Right atrium auricular region (tissue), 2 donors: ENCODE data around the gene MTURN. TPM values are rescaled to one million over a fixed set of nuclear protein-coding genes. Genes with fewer than 3 reads are reported as not detected.
"Not testable (repeated sequence)": the region's sequence is repeated elsewhere in the genome, so short reads cannot be mapped to it uniquely, and the experiment has no call there.

Experiments used
- DNase-seq: peaks from one replicate; pipeline ENCODE4 v3.0.0-alpha.2; 2019; ENCODE audit warnings: low spot score
- H3K27ac ChIP-seq, 2 donors: fragments of 200-600 bp; sonication (generic); 1 replicate in 1 of 2; 2 replicates in 1 of 2; pipeline ENCODE4 v1.5.1; 2016 to 2019
- H3K27me3 ChIP-seq, 2 donors: fragments of 200-600 bp; sonication (generic); one replicate each; pipeline versions ENCODE4 v1.5.1 to v1.6.0; 2017 to 2019
- H3K36me3 ChIP-seq: fragments of 200-600 bp; sonication (generic); one replicate; pipeline ENCODE4 v1.5.1; 2016
- H3K4me1 ChIP-seq, 2 donors: fragments of 200-600 bp; sonication (generic); one replicate each; pipeline versions ENCODE4 v1.5.1 to v1.6.0; 2017 to 2019
- H3K4me3 ChIP-seq, 2 donors: fragments of 200-600 bp; sonication (generic); 1 replicate in 1 of 2; 2 replicates in 1 of 2; pipeline ENCODE4 v1.5.1; 2017 to 2019; ENCODE audit warnings: mild to moderate bottlenecking in 1 of 2, moderate library complexity in 1 of 2
- H3K9me3 ChIP-seq, 2 donors: fragments of 200-600 bp; sonication (generic); one replicate each; pipeline ENCODE4 v1.5.1; 2019
- total RNA-seq, 2 donors: library from RNA; depleted of rRNA; stranded (reverse); fragments of >200 nt; gene quantifications; one replicate each; pipeline ENCODE4 v1.1.0, GENCODE V29; 2016
- TF ChIP-seq, protein P1 (sequence below), 2 donors: fragments of 200-600 bp; sonication (generic); IDR thresholded peaks; one replicate each; pipeline ENCODE4 v1.5.1; 2019; ENCODE audit warnings: antibody characterized with exemption in 2 of 2

MTURN gene
- total RNA-seq, 2 donors from 2014 or later: 17.4 to 65.4 TPM

DNA sequence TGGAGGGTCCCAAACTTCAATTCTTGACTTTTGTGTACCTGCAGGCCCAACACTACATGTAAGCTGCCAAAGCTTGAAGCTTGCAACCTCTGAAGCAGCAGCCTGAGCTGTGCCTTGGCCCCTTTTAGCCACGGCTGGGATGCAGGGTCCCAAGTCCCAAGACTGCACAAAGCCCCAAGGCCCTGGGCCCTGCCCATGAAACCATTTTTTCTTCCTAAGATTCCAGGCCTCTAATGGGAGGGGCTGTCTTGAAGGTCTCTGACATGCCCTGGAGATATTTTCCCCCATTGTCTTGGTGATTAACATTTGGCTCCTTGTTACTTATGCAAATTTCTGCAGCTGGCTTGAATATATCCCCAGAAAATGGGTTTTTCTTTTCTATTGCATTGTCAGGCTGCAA is 52.7 kb downstream of the MTURN start:
- TF ChIP-seq, protein P1, sequence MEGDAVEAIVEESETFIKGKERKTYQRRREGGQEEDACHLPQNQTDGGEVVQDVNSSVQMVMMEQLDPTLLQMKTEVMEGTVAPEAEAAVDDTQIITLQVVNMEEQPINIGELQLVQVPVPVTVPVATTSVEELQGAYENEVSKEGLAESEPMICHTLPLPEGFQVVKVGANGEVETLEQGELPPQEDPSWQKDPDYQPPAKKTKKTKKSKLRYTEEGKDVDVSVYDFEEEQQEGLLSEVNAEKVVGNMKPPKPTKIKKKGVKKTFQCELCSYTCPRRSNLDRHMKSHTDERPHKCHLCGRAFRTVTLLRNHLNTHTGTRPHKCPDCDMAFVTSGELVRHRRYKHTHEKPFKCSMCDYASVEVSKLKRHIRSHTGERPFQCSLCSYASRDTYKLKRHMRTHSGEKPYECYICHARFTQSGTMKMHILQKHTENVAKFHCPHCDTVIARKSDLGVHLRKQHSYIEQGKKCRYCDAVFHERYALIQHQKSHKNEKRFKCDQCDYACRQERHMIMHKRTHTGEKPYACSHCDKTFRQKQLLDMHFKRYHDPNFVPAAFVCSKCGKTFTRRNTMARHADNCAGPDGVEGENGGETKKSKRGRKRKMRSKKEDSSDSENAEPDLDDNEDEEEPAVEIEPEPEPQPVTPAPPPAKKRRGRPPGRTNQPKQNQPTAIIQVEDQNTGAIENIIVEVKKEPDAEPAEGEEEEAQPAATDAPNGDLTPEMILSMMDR (IDR thresholded peaks at IDR 0.05): no peak
- H3K4me3 ChIP-seq: no peak overlapping the region
- no peak for DNase-seq
- H3K27ac ChIP-seq: no peak overlapping the region
- no peaks in the 10 kb centered on the region for H3K9me3 ChIP-seq
- H3K4me1 ChIP-seq: peaks cover 0 to 24% of the 10 kb centered on the region in 2 donors
- no peaks in the 10 kb centered on the region for H3K36me3 ChIP-seq
- no peaks in the 10 kb centered on the region for H3K27me3 ChIP-seq

DNA sequence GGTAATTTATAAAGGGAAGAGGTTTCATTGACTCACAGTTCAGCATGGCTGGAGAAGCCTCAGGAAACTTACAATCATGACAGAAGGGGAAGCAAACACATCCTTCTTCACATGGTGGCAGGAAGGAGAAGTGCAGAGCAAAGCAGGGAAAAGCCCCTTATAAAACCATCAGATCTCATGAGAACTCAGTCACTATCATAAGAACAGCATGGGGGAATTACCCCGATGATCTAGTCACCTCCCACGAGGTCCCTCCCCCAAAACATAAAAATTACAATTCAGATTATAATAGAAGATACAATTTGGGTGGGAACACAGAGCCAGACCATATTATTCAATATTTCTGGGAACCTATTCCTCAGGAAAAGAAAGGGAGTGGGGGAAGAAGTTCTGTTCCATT is 53.6 kb downstream of the MTURN start:
- not testable (repeated sequence) for H3K4me3 ChIP-seq, H3K27ac ChIP-seq, H3K36me3 ChIP-seq, H3K9me3 ChIP-seq, DNase-seq, H3K27me3 ChIP-seq
- H3K4me1 ChIP-seq: peaks cover 0 to 17% of the 10 kb centered on the region in 2 donors

DNA sequence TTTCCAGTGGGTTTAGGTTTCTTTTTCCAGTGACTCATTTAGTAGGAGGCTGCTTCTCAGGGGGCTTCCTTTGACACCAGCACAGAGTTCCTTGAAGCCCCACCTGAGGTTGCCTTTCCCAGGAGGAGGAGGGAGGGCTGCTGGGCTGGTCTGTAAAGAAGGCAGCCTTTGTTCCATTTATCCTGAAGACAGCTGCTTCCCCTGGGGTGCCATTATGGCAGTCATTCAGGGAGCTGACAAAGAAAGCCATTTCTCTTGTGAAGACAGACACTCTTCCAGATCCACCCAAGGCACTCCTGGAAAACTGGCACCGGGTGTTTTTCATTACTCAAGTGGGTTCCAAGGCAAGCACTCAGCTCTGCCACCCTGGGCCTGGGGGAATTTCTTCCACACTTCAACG is 54.0 kb downstream of the MTURN start:
- Histone ChIP-seq H3K36me3 (no peaks in the 10 kb centered on the region), H3K27me3 (no peaks in the 10 kb centered on the region), H3K4me3 (no peak overlapping the region), H3K27ac (no peak overlapping the region), H3K4me1 (peaks cover 0 to 13% of the 10 kb centered on the region in 2 donors), H3K9me3 (no peaks in the 10 kb centered on the region)
- no peak for DNase-seq
- TF ChIP-seq, protein P1 (IDR thresholded peaks at IDR 0.05): no peak

DNA sequence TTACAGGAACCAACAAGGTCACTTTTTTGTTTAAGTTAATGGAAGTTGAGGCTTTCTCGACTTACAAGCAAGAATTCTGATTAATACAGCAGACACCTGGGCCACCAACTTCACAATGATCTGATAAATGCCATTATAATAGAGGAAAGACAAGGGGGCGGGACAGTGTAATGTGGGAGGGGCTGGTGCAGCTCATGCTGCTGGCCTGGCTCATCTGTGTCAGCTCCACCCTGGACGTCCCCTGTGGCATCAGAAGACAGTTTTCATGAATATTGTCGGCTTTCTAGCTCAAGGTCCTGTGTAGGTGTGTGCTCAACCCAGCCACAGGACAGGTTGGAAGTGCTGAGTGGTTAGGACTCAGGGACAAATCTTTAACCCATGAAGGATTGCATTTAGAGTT is 57.0 kb downstream of the MTURN start:
- H3K27ac ChIP-seq: no peak overlapping the region
- TF ChIP-seq, protein P1 (IDR thresholded peaks at IDR 0.05): no peak
- no peaks in the 10 kb centered on the region for H3K27me3 ChIP-seq

DNA sequence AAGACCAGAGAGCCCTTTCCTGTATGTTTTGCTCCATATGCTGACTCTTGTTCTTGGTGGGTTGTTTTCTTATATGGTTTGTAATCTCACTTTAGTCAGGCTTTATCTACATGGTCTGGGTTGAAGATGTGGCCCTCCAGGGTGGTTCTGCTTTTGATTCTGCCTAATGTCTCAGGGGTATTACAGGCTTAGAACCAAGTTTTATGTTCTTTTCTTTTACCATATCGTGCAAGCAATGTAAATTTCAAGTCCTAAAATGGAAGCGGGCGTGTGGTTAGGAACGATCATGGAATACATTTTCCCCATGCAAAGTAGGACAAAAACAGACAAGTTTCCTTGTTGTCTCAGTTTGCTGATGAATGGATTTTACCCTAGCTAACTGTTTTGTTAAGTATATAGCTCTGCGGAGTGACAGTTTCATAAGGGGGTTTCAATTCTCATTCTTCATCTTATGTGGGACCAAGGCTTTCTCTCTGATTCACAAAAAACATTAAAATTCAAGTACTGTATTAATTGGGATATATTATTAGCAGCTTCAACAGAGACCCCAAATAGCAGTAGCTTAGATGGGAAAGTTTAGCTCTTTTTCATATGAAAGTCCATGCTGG is 58.7 kb downstream of the MTURN start:
- Histone ChIP-seq H3K27ac (no peak overlapping the region), H3K36me3 (no peaks in the 10 kb centered on the region), H3K4me3 (no peak overlapping the region), H3K27me3 (no peaks in the 10 kb centered on the region), H3K4me1 (no peaks in the 10 kb centered on the region), H3K9me3 (peaks cover 0 to 6% of the 10 kb centered on the region in 2 donors)
- TF ChIP-seq, protein P1 (IDR thresholded peaks at IDR 0.05): no peak
- no peak for DNase-seq

More for the DNA sequence above, 57.0 kb downstream of the MTURN start:
- no peak for DNase-seq
- no peaks in the 10 kb centered on the region for H3K36me3 ChIP-seq
- no peak overlapping the region for H3K4me3 ChIP-seq
- no peaks in the 10 kb centered on the region for H3K4me1 ChIP-seq
- H3K9me3 ChIP-seq: peaks cover 0 to 6% of the 10 kb centered on the region in 2 donors

DNA sequence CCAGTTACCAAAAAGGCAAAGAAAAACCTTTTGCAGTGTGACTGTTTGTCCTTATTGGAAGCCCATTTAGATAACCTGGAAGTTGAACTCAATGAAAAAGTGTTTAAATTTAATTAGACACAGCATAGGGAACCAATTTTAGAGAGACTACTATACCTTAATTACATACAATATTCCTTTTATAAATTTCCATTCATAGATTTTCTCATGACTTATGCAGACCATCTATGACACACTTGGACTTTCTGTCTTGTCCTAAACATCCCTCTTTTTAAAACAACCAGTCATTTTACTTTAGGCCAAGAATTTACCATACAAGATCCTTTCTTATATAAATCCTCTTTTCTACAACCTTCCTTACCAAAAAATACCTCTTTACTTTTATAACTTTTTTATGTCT is 61.6 kb downstream of the MTURN start:
- no peaks in the 10 kb centered on the region for H3K27me3 ChIP-seq
- no peaks in the 10 kb centered on the region for H3K36me3 ChIP-seq
- TF ChIP-seq, protein P1 (IDR thresholded peaks at IDR 0.05): no peak
- H3K9me3 ChIP-seq: peaks cover 0 to 6% of the 10 kb centered on the region in 2 donors
- H3K4me3 ChIP-seq: no peak overlapping the region
- H3K4me1 ChIP-seq: no peaks in the 10 kb centered on the region
- DNase-seq: no peak
- no peak overlapping the region for H3K27ac ChIP-seq
